Motor neuron (in vitro differentiated cells): ENCODE results near the gene NECAP2. TPM values are rescaled to one million over a fixed set of nuclear protein-coding genes. Genes with fewer than 3 reads are reported as not detected.

Experiments
- total RNA-seq, 8 experiments: library from RNA; unstranded; fragments of 300-600 nt; gene quantifications; 2 replicates each; pipeline versions ENCODE4 v1.2.3 to v1.2.4, GENCODE V29; 2022

Gene NECAP2
- total RNA-seq, 8 experiments from 2014 or later, result 23.9 to 77.3 (median 47.2) TPM

Other genes starting within 250 kb of the NECAP2 start
- 10 to 100 TPM in 1 of 8 experiments, 1 to 10 TPM in 7; 2.1 to 10.6 (median 5.9) TPM for gene ARHGEF19, start 228.1 kb upstream of the NECAP2 start, total RNA-seq
- gene CPLANE2, start 203.5 kb upstream of the NECAP2 start, total RNA-seq, result 10 to 100 TPM in 4 of 8 experiments, 1 to 10 TPM in 4; 5.0 to 14.4 (median 10.1) TPM
- gene FBXO42, start 88.2 kb upstream of the NECAP2 start, total RNA-seq, result 10 to 100 TPM; 10.0 to 27.6 (median 23.2) TPM
- 10 to 100 TPM; 37.9 to 82.0 (median 53.0) TPM for gene SZRD1, start 73.5 kb upstream of the NECAP2 start, total RNA-seq
- under 1 TPM in 5 of 8 experiments, not detected in 3; 0.07 to 0.47 (median 0.11) TPM for gene SPATA21, start 3.3 kb upstream of the NECAP2 start, total RNA-seq
- gene RNU1-1, start 73.6 kb downstream of the NECAP2 start, total RNA-seq, result over 10,000 TPM in 1 of 8 experiments, 1,000 to 10,000 TPM in 7; 2,521 to 14,174 (median 6,483) TPM
- 10 to 100 TPM; 24.4 to 73.3 (median 37.4) TPM for gene NBPF1, start 172.8 kb downstream of the NECAP2 start, total RNA-seq
- over 10,000 TPM in 1 of 8 experiments, 1,000 to 10,000 TPM in 7; 2,521 to 14,174 (median 6,483) TPM for gene RNU1-3, start 226.2 kb downstream of the NECAP2 start, total RNA-seq